GM21786 (cell line): Measurements from ENCODE around the gene UBE3C.
"Not testable (repeated sequence)": the region's sequence is repeated elsewhere in the genome, so short reads cannot be mapped to it uniquely, and the experiment has no call there.

Experiments
- ATAC-seq: cut with Tn5 transposase; IDR thresholded peaks from one replicate; pipeline ENCODE4 v1.9.1; 2021; ENCODE audit not compliant: unreplicated experiment

UBE3C gene

GRCh38 chr7:157138424-157139110, at the start of gene UBE3C:
UBE3C (plus strand) TSS chr7:157138926; CDS start chr7:157139273, 347 bp downstream.
- peak; percentile 83 for ATAC-seq

- ATAC-seq, result no peak
Observed at GRCh38 chr7:157089100-157089610, 49.6 kb upstream of the UBE3C start.

GRCh38 chr7:157090485-157091165, 48.1 kb upstream of the UBE3C start:
- ATAC-seq, result no peak

- ATAC-seq, result no peak
Observed at GRCh38 chr7:157096286-157097055, 42.3 kb upstream of the UBE3C start.

- no peak for ATAC-seq
Observed at GRCh38 chr7:157097056-157097329, 41.7 kb upstream of the UBE3C start.

GRCh38 chr7:157097569-157097968, 41.2 kb upstream of the UBE3C start:
- no peak for ATAC-seq

GRCh38 chr7:157100005-157100404, 38.7 kb upstream of the UBE3C start:
- not testable (repeated sequence) for ATAC-seq

GRCh38 chr7:157103641-157104040, 35.1 kb upstream of the UBE3C start:
- ATAC-seq, result not testable (repeated sequence)

- no peak for ATAC-seq
Observed at GRCh38 chr7:157111311-157111710, 27.4 kb upstream of the UBE3C start.

GRCh38 chr7:157112706-157113105, 26.0 kb upstream of the UBE3C start:
- ATAC-seq, result no peak

GRCh38 chr7:157113607-157114006, 25.1 kb upstream of the UBE3C start:
- ATAC-seq, result no peak

- ATAC-seq, result no peak
Observed at GRCh38 chr7:157116762-157117161, 22.0 kb upstream of the UBE3C start.

- ATAC-seq, result no peak
Observed at GRCh38 chr7:157117796-157118195, 20.9 kb upstream of the UBE3C start.

- no peak for ATAC-seq
Observed at GRCh38 chr7:157120181-157120580, 18.5 kb upstream of the UBE3C start.

GRCh38 chr7:157121184-157121715, 17.5 kb upstream of the UBE3C start:
- ATAC-seq, result no peak

- ATAC-seq, result no peak
Observed at GRCh38 chr7:157122800-157123495, 15.8 kb upstream of the UBE3C start.

GRCh38 chr7:157124690-157125089, 14.0 kb upstream of the UBE3C start:
- ATAC-seq, result no peak

- no peak for ATAC-seq
Observed at GRCh38 chr7:157125376-157126223, 13.1 kb upstream of the UBE3C start.

- ATAC-seq, result no peak
Observed at GRCh38 chr7:157126921-157127320, 11.8 kb upstream of the UBE3C start.

GRCh38 chr7:157129200-157129599, 9.5 kb upstream of the UBE3C start:
- ATAC-seq, result no peak
